ENCODE results near the gene VIPR2.

The VIPR2 gene

DNA sequence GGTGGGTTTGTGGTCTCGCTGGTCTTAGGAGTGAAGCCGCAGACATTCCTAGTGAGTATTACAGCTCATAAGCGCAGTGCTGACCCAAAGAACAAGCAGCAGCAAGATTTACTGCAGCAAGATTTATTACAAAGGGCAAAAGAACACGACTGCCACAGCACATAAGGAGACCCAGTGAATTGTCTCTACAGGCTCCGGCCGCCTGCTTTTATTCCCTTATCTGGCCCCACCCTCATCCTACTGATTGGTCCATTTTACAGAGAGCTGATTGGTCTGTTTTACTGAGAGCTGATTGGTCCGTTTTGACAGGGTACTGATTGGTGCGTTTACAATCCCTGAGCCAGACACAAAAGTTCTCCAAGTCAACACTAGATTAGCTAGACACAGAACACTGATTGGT, 82.1 kb downstream of the VIPR2 start:
- Histone ChIP-seq H3K79me2 (ENCODE audit: control insufficient read depth, insufficient read depth, low read length, unreplicated experiment) (no peaks in the 10 kb centered on the region), H3K4me1 (ENCODE audit: control insufficient read depth, insufficient read depth, low read length, unreplicated experiment) (no peaks in the 10 kb centered on the region), H3K4me3 (ENCODE audit: low read depth, low read length) (no peak overlapping the region), H3K27me3 (ENCODE audit: insufficient read depth, low read length) (no peaks in the 10 kb centered on the region), H2AFZ (ENCODE audit: low read length, unreplicated experiment) (no peak overlapping the region), H3K36me3 (ENCODE audit: insufficient read depth, low read length) (no peaks in the 10 kb centered on the region), H3K27ac (ENCODE audit: low read depth, low read length) (no peak overlapping the region)

- no peaks in the 10 kb centered on the region for H3K4me1 ChIP-seq (ENCODE audit: control insufficient read depth, insufficient read depth, low read length, unreplicated experiment)
- no peak overlapping the region for H3K4me3 ChIP-seq (ENCODE audit: low read depth, low read length)
- H3K79me2 ChIP-seq (ENCODE audit: control insufficient read depth, insufficient read depth, low read length, unreplicated experiment), result no peaks in the 10 kb centered on the region
- H3K27me3 ChIP-seq (ENCODE audit: insufficient read depth, low read length), result no peaks in the 10 kb centered on the region
- no peak overlapping the region for H3K27ac ChIP-seq (ENCODE audit: low read depth, low read length)
- H2AFZ ChIP-seq (ENCODE audit: low read length, unreplicated experiment), result no peak overlapping the region
- no peaks in the 10 kb centered on the region for H3K36me3 ChIP-seq (ENCODE audit: insufficient read depth, low read length)
Observed at GRCh38 chr7:159061674-159062212, 82.9 kb downstream of the VIPR2 start.

- no peaks in the 10 kb centered on the region for H3K4me1 ChIP-seq (ENCODE audit: control insufficient read depth, insufficient read depth, low read length, unreplicated experiment)
- no peak overlapping the region for H3K4me3 ChIP-seq (ENCODE audit: low read depth, low read length)
- no peak overlapping the region for H3K27ac ChIP-seq (ENCODE audit: low read depth, low read length)
- H3K79me2 ChIP-seq (ENCODE audit: control insufficient read depth, insufficient read depth, low read length, unreplicated experiment), result no peaks in the 10 kb centered on the region
- H3K36me3 ChIP-seq (ENCODE audit: insufficient read depth, low read length), result no peaks in the 10 kb centered on the region
- H2AFZ ChIP-seq (ENCODE audit: low read length, unreplicated experiment), result no peak overlapping the region
- H3K27me3 ChIP-seq (ENCODE audit: insufficient read depth, low read length), result no peaks in the 10 kb centered on the region
Observed at GRCh38 chr7:159061209-159061608, 83.5 kb downstream of the VIPR2 start.

- Histone ChIP-seq H3K27ac (ENCODE audit: low read depth, low read length) (no peak overlapping the region), H3K79me2 (ENCODE audit: control insufficient read depth, insufficient read depth, low read length, unreplicated experiment) (no peaks in the 10 kb centered on the region), H3K4me3 (ENCODE audit: low read depth, low read length) (no peak overlapping the region), H3K27me3 (ENCODE audit: insufficient read depth, low read length) (no peaks in the 10 kb centered on the region), H2AFZ (ENCODE audit: low read length, unreplicated experiment) (no peak overlapping the region), H3K36me3 (ENCODE audit: insufficient read depth, low read length) (no peaks in the 10 kb centered on the region), H3K4me1 (ENCODE audit: control insufficient read depth, insufficient read depth, low read length, unreplicated experiment) (no peaks in the 10 kb centered on the region)
Observed at GRCh38 chr7:159060440-159060839, 84.2 kb downstream of the VIPR2 start.

GRCh38 chr7:159059629-159060028, 85.0 kb downstream of the VIPR2 start:
- Histone ChIP-seq H3K27me3 (ENCODE audit: insufficient read depth, low read length) (no peaks in the 10 kb centered on the region), H3K36me3 (ENCODE audit: insufficient read depth, low read length) (no peaks in the 10 kb centered on the region), H3K4me1 (ENCODE audit: control insufficient read depth, insufficient read depth, low read length, unreplicated experiment) (no peaks in the 10 kb centered on the region), H3K4me3 (ENCODE audit: low read depth, low read length) (no peak overlapping the region), H3K79me2 (ENCODE audit: control insufficient read depth, insufficient read depth, low read length, unreplicated experiment) (no peaks in the 10 kb centered on the region), H2AFZ (ENCODE audit: low read length, unreplicated experiment) (no peak overlapping the region), H3K27ac (ENCODE audit: low read depth, low read length) (no peak overlapping the region)

DNA sequence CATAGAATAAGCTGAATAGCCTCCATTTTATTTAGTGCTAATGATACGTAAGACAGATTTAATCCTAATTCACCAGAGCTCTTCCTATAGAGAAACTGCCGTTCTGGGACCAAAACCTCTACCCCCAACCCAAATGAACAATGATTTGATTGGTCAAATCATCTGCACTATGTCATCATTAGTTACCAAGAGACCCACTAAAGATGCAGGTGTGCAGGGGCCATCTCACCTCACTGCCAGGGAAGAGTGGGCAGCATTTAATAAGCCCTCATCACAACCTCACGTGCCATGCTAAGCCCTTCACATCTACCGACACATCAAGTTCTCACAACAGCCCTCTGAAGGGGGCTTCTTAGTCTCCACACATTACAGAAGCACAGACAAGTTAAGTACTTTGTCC, 87.0 kb downstream of the VIPR2 start:
- H3K36me3 ChIP-seq (ENCODE audit: insufficient read depth, low read length), result no peaks in the 10 kb centered on the region
- H3K4me3 ChIP-seq (ENCODE audit: low read depth, low read length), result no peak overlapping the region
- no peak overlapping the region for H2AFZ ChIP-seq (ENCODE audit: low read length, unreplicated experiment)
- H3K79me2 ChIP-seq (ENCODE audit: control insufficient read depth, insufficient read depth, low read length, unreplicated experiment), result no peaks in the 10 kb centered on the region
- no peak overlapping the region for H3K27ac ChIP-seq (ENCODE audit: low read depth, low read length)
- no peaks in the 10 kb centered on the region for H3K4me1 ChIP-seq (ENCODE audit: control insufficient read depth, insufficient read depth, low read length, unreplicated experiment)
- H3K27me3 ChIP-seq (ENCODE audit: insufficient read depth, low read length), result no peaks in the 10 kb centered on the region

GRCh38 chr7:159056737-159057136, 87.9 kb downstream of the VIPR2 start:
- Histone ChIP-seq H3K4me1 (ENCODE audit: control insufficient read depth, insufficient read depth, low read length, unreplicated experiment) (no peaks in the 10 kb centered on the region), H2AFZ (ENCODE audit: low read length, unreplicated experiment) (no peak overlapping the region), H3K36me3 (ENCODE audit: insufficient read depth, low read length) (no peaks in the 10 kb centered on the region), H3K4me3 (ENCODE audit: low read depth, low read length) (no peak overlapping the region), H3K27ac (ENCODE audit: low read depth, low read length) (no peak overlapping the region), H3K27me3 (ENCODE audit: insufficient read depth, low read length) (no peaks in the 10 kb centered on the region), H3K79me2 (ENCODE audit: control insufficient read depth, insufficient read depth, low read length, unreplicated experiment) (no peaks in the 10 kb centered on the region)

GRCh38 chr7:159051916-159052315, 92.8 kb downstream of the VIPR2 start:
- H2AFZ ChIP-seq (ENCODE audit: low read length, unreplicated experiment), result no peak overlapping the region
- no peaks in the 10 kb centered on the region for H3K4me1 ChIP-seq (ENCODE audit: control insufficient read depth, insufficient read depth, low read length, unreplicated experiment)
- no peaks in the 10 kb centered on the region for H3K79me2 ChIP-seq (ENCODE audit: control insufficient read depth, insufficient read depth, low read length, unreplicated experiment)
- no peak overlapping the region for H3K27ac ChIP-seq (ENCODE audit: low read depth, low read length)
- H3K36me3 ChIP-seq (ENCODE audit: insufficient read depth, low read length), result no peaks in the 10 kb centered on the region
- peaks cover 3% of the 10 kb centered on the region; the same call in 1 of the 2 replicates for H3K27me3 ChIP-seq (ENCODE audit: insufficient read depth, low read length)
- H3K4me3 ChIP-seq (ENCODE audit: low read depth, low read length), result no peak overlapping the region

DNA sequence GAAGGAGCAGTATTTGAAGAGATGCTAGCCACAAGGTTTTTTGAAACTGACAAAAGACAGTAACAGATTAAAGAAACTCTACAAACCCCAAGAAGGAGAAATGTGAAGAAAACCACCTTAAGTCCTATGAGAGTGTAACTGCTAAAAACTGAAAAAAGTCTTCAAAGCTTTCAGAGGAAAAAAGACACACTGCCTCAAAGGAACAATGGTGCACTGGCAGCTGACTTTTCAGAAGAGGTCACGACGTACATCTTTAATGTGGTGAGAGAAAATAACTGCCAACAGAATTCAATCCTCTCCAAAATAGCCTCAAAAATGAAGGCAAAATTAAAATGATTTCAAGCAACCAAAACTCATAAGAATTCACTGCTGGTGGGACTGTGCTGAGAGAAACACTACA, 94.0 kb downstream of the VIPR2 start:
- H3K4me3 ChIP-seq (ENCODE audit: low read depth, low read length), result no peak overlapping the region
- H3K79me2 ChIP-seq (ENCODE audit: control insufficient read depth, insufficient read depth, low read length, unreplicated experiment), result no peaks in the 10 kb centered on the region
- H3K27me3 ChIP-seq (ENCODE audit: insufficient read depth, low read length), result peaks cover 3% of the 10 kb centered on the region; the same call in 1 of the 2 replicates
- no peaks in the 10 kb centered on the region for H3K36me3 ChIP-seq (ENCODE audit: insufficient read depth, low read length)
- H3K4me1 ChIP-seq (ENCODE audit: control insufficient read depth, insufficient read depth, low read length, unreplicated experiment), result no peaks in the 10 kb centered on the region
- no peak overlapping the region for H2AFZ ChIP-seq (ENCODE audit: low read length, unreplicated experiment)
- no peak overlapping the region for H3K27ac ChIP-seq (ENCODE audit: low read depth, low read length)

- no peak overlapping the region for H2AFZ ChIP-seq (ENCODE audit: low read length, unreplicated experiment)
- H3K27me3 ChIP-seq (ENCODE audit: insufficient read depth, low read length), result peaks cover 3% of the 10 kb centered on the region; the same call in 1 of the 2 replicates
- H3K27ac ChIP-seq (ENCODE audit: low read depth, low read length), result no peak overlapping the region
Observed at GRCh38 chr7:159049266-159050025, 95.2 kb downstream of the VIPR2 start.

DNA sequence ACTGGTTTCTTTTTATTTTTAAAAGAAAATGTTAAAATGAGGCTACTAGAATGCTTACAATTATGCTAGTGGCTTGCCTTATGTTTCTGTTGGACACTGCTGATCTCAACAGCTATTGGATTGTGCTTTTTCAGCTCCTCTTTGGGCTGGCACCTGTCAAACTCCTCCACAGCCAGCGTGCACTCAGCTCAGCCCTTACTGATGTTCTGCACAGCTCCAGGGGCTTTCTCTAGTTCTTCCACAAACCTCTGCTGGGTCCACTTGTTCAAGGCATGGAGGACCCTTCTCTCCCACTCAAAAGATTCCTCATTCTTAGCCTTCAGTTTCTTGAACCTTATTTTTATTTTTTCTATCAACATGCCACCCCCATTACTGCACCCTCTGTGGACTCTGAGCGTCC, 96.0 kb downstream of the VIPR2 start:
- Histone ChIP-seq H3K4me1 (ENCODE audit: control insufficient read depth, insufficient read depth, low read length, unreplicated experiment) (no peaks in the 10 kb centered on the region), H2AFZ (ENCODE audit: low read length, unreplicated experiment) (no peak overlapping the region), H3K79me2 (ENCODE audit: control insufficient read depth, insufficient read depth, low read length, unreplicated experiment) (no peaks in the 10 kb centered on the region), H3K27me3 (ENCODE audit: insufficient read depth, low read length) (peaks cover 3% of the 10 kb centered on the region; the same call in 1 of the 2 replicates), H3K27ac (ENCODE audit: low read depth, low read length) (no peak overlapping the region), H3K36me3 (ENCODE audit: insufficient read depth, low read length) (no peaks in the 10 kb centered on the region), H3K4me3 (ENCODE audit: low read depth, low read length) (no peak overlapping the region)

More at GRCh38 chr7:159049266-159050025, 95.2 kb downstream of the VIPR2 start:
- Histone ChIP-seq H3K4me3 (ENCODE audit: low read depth, low read length) (no peak overlapping the region), H3K36me3 (ENCODE audit: insufficient read depth, low read length) (no peaks in the 10 kb centered on the region), H3K4me1 (ENCODE audit: control insufficient read depth, insufficient read depth, low read length, unreplicated experiment) (no peaks in the 10 kb centered on the region), H3K79me2 (ENCODE audit: control insufficient read depth, insufficient read depth, low read length, unreplicated experiment) (no peaks in the 10 kb centered on the region)
